ENCODE data around the gene KDF1.

DNA sequence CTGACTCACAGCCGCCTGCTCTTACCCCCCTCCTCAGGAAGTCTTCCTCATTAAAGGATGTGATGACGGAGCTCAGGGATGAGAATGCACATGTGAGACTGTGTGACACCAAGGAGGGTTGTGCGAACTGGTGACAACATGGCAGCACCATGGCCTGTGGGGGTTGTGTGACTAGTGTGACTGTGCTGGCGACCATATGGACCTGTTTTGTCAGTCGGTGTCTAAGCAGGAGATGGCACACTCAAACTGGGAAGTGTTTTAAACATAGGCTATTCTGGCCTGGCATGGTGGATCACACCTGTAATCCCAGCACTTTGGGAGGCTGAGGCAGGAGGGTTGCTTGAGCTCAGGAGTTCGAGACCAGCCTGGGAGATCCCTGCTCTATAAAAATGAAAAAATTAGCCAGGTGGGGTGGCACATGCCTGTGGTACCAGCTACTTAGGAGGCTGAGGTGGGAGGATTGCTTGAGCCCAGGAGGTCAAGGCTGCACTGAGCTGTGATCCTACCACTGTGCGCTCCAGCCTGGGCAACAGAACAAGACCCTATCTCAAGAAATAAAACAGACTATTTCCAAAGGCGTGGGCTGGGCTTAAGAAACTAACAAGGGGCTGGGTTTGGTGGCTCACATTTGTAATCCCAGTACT lies 40.7 kb upstream of the KDF1 start:
- TF ChIP-seq CTCF (conservative IDR thresholded peaks at IDR 0.05; ENCODE audit: low read length) (no peak), EZH2phosphoT487 (IDR thresholded peaks at IDR 0.05; ENCODE audit: borderline replicate concordance, low read depth, low read length) (no peak)
